Choroid plexus epithelial cell (primary cell): ENCODE measurements around the gene GMPS.
"Not testable (repeated sequence)": the region's sequence is repeated elsewhere in the genome, so short reads cannot be mapped to it uniquely, and the experiment has no call there.

Source experiments
- DNase-seq: peaks from one replicate; pipeline ENCODE4 v3.0.0-alpha.2; 2010; ENCODE audit warnings: low read depth
- H3K4me3 ChIP-seq: 2 replicates; pipeline ENCODE4 v1.5.1; 2011; ENCODE audit warnings: low read depth, mild to moderate bottlenecking, control low read depth, low read length, moderate library complexity
- TF ChIP-seq, protein P1 (sequence below): conservative IDR thresholded peaks from 2 replicates; pipeline ENCODE4 v1.5.1; 2011; ENCODE audit warnings: low read depth, mild to moderate bottlenecking, control low read depth, inconsistent platforms, low read length, moderate library complexity

Gene GMPS

DNA sequence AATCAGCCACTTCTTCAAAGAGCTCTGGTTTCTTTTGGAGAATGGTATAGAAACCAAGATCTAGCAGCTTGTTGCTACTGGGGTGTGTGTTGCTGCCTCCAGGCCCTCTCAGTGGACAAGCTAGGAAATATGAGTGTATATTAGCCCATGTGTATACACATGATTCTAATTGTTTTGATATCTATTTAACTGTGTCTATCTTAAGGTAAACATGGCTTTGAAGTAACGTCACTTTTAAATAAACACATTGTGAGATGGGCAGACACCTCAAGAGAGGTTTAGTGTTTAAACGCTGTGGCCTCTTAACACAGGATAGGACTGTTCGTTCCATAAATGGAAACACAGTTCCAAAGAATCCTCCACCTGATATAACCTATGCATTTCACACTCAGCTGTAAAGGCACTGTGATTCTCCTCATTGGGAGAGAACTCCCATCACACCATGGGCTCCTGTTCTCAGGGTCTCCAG, 87.0 kb downstream of the GMPS start:
- no peak overlapping the region for H3K4me3 ChIP-seq
- DNase-seq, result no peak
- TF ChIP-seq, protein P1, sequence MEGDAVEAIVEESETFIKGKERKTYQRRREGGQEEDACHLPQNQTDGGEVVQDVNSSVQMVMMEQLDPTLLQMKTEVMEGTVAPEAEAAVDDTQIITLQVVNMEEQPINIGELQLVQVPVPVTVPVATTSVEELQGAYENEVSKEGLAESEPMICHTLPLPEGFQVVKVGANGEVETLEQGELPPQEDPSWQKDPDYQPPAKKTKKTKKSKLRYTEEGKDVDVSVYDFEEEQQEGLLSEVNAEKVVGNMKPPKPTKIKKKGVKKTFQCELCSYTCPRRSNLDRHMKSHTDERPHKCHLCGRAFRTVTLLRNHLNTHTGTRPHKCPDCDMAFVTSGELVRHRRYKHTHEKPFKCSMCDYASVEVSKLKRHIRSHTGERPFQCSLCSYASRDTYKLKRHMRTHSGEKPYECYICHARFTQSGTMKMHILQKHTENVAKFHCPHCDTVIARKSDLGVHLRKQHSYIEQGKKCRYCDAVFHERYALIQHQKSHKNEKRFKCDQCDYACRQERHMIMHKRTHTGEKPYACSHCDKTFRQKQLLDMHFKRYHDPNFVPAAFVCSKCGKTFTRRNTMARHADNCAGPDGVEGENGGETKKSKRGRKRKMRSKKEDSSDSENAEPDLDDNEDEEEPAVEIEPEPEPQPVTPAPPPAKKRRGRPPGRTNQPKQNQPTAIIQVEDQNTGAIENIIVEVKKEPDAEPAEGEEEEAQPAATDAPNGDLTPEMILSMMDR, result no peak

GRCh38 chr3:155958676-155959075, 88.2 kb downstream of the GMPS start:
- no peak for DNase-seq
- TF ChIP-seq, protein P1, result no peak
- no peak overlapping the region for H3K4me3 ChIP-seq

DNA sequence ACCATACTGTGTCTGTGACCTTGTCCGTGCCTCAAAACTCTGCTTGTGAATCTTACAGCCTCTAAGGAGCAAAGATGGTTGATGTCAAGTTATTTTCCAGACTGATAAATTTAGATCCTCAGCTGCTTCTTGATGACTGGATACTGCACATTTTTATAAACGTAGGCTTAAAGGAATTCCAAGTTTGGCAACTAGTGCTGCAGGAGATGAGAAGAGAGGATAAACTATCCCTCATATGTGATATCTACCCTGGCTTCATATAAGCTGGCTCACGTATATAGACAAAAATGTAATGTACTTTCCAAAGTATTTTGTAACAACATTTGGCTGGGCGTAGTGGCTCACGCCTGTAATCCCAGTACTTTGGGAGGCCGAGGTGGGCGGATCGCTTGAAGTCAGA, 89.6 kb downstream of the GMPS start:
- TF ChIP-seq, protein P1, result no peak
- peak; percentile 72 for DNase-seq
- H3K4me3 ChIP-seq, result no peak overlapping the region

GRCh38 chr3:155961044-155961443, 90.6 kb downstream of the GMPS start:
- H3K4me3 ChIP-seq, DNase-seq: not testable (repeated sequence)

DNA sequence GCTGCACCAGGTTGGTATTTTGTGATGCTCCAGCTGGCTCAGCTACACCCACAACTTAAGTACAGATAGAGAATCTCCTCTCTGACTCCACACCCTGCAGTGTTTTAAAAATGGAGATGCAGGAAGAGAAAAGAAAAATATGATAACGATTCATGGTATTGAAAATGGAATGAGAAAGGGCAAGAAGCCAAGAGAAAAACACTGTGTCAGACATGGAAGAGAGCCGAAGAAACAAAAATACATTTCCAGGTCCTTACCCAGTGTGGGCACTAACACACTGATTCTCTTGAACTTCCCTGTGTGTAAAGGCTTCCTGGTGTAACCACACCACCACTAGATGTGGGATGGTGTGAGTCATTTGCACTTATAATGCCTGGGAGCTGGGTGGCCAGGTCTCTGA, 93.1 kb downstream of the GMPS start:
- peak; percentile 76 for DNase-seq
- TF ChIP-seq, protein P1, result no peak
- H3K4me3 ChIP-seq, result no peak overlapping the region

GRCh38 chr3:155970398-155970797, 99.9 kb downstream of the GMPS start:
- H3K4me3 ChIP-seq, result no peak overlapping the region
- peak; percentile 17 for DNase-seq
- TF ChIP-seq, protein P1, result no peak

DNA sequence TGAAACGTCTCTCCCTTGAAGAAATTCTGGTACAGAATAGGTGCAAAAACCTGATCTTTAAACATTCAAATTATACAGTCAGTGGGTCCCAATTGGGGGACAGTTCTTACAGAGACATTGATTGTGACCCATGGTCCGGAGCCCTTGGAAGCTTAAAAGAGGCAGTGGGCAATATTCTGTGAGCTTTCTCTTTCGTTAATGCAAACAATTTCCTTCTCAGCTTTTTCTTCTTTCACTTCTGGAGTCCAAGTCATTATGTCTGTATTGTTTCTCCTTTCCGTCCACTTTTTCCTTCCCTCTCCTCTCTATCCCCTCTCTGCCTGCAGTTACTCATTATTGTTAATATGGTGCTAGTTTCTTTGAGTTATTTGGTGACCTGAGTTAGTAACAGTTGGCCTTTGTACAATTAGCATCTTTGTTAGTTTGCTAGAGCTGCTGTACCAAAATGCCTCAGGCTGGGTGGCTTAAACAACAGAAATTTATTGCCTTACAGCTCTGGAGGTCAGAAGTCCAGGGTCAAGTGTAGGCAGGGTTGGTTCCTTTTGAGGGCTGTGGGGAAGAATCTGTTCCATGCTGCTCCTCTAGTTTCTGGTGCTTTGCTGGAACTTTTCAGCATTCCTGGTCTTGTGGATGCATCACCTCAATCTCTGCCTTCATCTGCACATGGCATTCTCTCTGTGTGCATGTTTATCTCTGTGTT, 102.6 kb downstream of the GMPS start:
- TF ChIP-seq, protein P1, result no peak
- no peak overlapping the region for H3K4me3 ChIP-seq
- DNase-seq, result no peak
